Measurements from ENCODE around the gene TMOD3.

Gene TMOD3

GRCh38 chr15:51796847-51797401 is 32.5 kb upstream of the TMOD3 start:
- no peak overlapping the region for H3K27ac ChIP-seq
- TF ChIP-seq CTCF (conservative IDR thresholded peaks at IDR 0.05) = no peak

- no peak overlapping the region for H3K27ac ChIP-seq
- no peak for TF ChIP-seq CTCF (conservative IDR thresholded peaks at IDR 0.05)
Observed at GRCh38 chr15:51798281-51798680, 31.2 kb upstream of the TMOD3 start.

- no peak overlapping the region for H3K27ac ChIP-seq
- no peak for TF ChIP-seq CTCF (conservative IDR thresholded peaks at IDR 0.05)
Observed at GRCh38 chr15:51799282-51800252, 29.9 kb upstream of the TMOD3 start.

GRCh38 chr15:51801391-51801835 is 28.0 kb upstream of the TMOD3 start:
- peak; percentile 71 for TF ChIP-seq CTCF (conservative IDR thresholded peaks at IDR 0.05)
- H3K27ac ChIP-seq = no peak overlapping the region

- H3K27ac ChIP-seq = no peak overlapping the region
Observed at GRCh38 chr15:51802593-51802992, 26.9 kb upstream of the TMOD3 start.

GRCh38 chr15:51803965-51804364 is 25.5 kb upstream of the TMOD3 start:
- TF ChIP-seq CTCF (conservative IDR thresholded peaks at IDR 0.05) = no peak
- no peak overlapping the region for H3K27ac ChIP-seq

More at GRCh38 chr15:51802593-51802992, 26.9 kb upstream of the TMOD3 start:
- no peak for TF ChIP-seq CTCF (conservative IDR thresholded peaks at IDR 0.05)

GRCh38 chr15:51806123-51806522 is 23.3 kb upstream of the TMOD3 start:
- no peak overlapping the region for H3K27ac ChIP-seq
- TF ChIP-seq CTCF (conservative IDR thresholded peaks at IDR 0.05) = no peak

Data from VCaP (cell line).